Measurements from ENCODE around the gene TSC1. TPM values are rescaled to one million over a fixed set of nuclear protein-coding genes. Genes with fewer than 3 reads are reported as not detected.

The TSC1 gene
- total RNA-seq, 2 experiments from 2014 or later: 20.7 to 23.2 TPM

- DNase-seq: peak; percentile 51
- ATAC-seq: peak; percentile 38
- H3K9me3 Mint-ChIP-seq: no peaks in the 10 kb centered on the region
- H3K27ac Mint-ChIP-seq: peak overlapping the region; percentile 81
- peak overlapping the region; percentile 54 for H3K4me3 Mint-ChIP-seq
- CTCF ChIA-PET: interaction anchor here (0.6 to 3.5 kb wide), 15 partner anchors 10 to 154 kb away, joined by 3 to 27 read pairs (median 3); partner anchors contain the start of genes GFI1B and SPACA9
- intact Hi-C loops (cut with micrococcal nuclease): no loop called here
- H3K27me3 Mint-ChIP-seq: no peaks in the 10 kb centered on the region
- peaks cover 23% of the 10 kb centered on the region for H3K4me1 Mint-ChIP-seq (ENCODE audit: low read depth)
- POLR2A ChIA-PET: interaction anchor here (1.2 to 1.5 kb wide), 3 partner anchors 13 to 28 kb away, joined by 3 to 4 read pairs (median 3); no protein-coding TSS in a partner anchor
- no peaks in the 10 kb centered on the region for H3K36me3 Mint-ChIP-seq (ENCODE audit: low read depth)
- TF ChIP-seq, protein P1, sequence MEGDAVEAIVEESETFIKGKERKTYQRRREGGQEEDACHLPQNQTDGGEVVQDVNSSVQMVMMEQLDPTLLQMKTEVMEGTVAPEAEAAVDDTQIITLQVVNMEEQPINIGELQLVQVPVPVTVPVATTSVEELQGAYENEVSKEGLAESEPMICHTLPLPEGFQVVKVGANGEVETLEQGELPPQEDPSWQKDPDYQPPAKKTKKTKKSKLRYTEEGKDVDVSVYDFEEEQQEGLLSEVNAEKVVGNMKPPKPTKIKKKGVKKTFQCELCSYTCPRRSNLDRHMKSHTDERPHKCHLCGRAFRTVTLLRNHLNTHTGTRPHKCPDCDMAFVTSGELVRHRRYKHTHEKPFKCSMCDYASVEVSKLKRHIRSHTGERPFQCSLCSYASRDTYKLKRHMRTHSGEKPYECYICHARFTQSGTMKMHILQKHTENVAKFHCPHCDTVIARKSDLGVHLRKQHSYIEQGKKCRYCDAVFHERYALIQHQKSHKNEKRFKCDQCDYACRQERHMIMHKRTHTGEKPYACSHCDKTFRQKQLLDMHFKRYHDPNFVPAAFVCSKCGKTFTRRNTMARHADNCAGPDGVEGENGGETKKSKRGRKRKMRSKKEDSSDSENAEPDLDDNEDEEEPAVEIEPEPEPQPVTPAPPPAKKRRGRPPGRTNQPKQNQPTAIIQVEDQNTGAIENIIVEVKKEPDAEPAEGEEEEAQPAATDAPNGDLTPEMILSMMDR (IDR thresholded peaks at IDR 0.05): no peak
Observed at GRCh38 chr9:132849185-132849706, 95.2 kb downstream of the TSC1 start.

DNA sequence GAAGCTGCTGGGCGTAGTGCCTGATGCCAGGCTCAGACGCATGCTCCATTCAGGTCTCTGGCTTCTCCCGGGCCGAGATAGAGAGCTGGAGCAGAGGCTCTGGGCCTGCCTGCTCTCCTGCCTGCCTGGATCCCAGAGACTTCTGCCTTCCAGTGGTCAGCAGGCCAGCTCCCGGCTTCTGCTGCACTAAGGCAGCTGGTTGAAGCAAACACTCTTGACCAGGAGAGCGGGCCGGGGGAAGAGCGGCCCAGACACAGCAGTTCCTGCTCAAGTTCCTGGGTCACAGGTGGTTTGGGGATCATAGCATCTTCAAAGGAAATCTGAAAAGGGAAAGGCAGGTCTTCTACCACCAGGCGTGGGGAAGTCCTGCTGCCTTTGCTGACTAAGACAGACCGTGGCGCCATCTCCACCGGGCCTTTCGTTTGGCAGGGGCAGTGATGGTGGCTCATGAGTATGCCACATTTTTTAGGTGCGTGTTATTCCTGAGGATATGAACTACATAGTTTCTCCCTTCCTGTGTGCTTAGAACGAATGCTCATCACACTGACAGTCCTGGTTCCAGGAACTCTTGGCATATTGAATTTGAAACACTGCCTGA, 97.4 kb downstream of the TSC1 start:
- Mint-ChIP-seq H3K9me3 (no peaks in the 10 kb centered on the region), H3K4me3 (no peak overlapping the region), H3K27me3 (no peaks in the 10 kb centered on the region), H3K36me3 (ENCODE audit: low read depth) (no peaks in the 10 kb centered on the region), H3K4me1 (ENCODE audit: low read depth) (peaks cover 23% of the 10 kb centered on the region), H3K27ac (no peak overlapping the region)
- DNase-seq (no peak), ATAC-seq (no peak)
- CTCF ChIA-PET: interaction anchor here (1.2 to 1.6 kb wide), 3 partner anchors 52 to 58 kb away, joined by 3 to 7 read pairs (median 3); no protein-coding TSS in a partner anchor
- intact Hi-C loops (cut with micrococcal nuclease): no loop called here
- POLR2A ChIA-PET: no interaction called here
- TF ChIP-seq, protein P1 (IDR thresholded peaks at IDR 0.05): no peak

- H3K27ac Mint-ChIP-seq: no peak overlapping the region
- no peaks in the 10 kb centered on the region for H3K27me3 Mint-ChIP-seq
- H3K4me1 Mint-ChIP-seq (ENCODE audit: low read depth): peaks cover 18% of the 10 kb centered on the region
- intact Hi-C loops (cut with micrococcal nuclease): no loop called here
- CTCF ChIA-PET: interaction anchor here (1.6 kb wide), 1 partner anchor 55 kb away, joined by 7 read pairs; no protein-coding TSS in a partner anchor
- DNase-seq (no peak), ATAC-seq (no peak)
- no peaks in the 10 kb centered on the region for H3K36me3 Mint-ChIP-seq (ENCODE audit: low read depth)
- TF ChIP-seq, protein P1 (IDR thresholded peaks at IDR 0.05): no peak
- H3K9me3 Mint-ChIP-seq: no peaks in the 10 kb centered on the region
- H3K4me3 Mint-ChIP-seq: no peak overlapping the region
- POLR2A ChIA-PET: no interaction called here
Observed at GRCh38 chr9:132846109-132846917, 98.1 kb downstream of the TSC1 start.

DNA sequence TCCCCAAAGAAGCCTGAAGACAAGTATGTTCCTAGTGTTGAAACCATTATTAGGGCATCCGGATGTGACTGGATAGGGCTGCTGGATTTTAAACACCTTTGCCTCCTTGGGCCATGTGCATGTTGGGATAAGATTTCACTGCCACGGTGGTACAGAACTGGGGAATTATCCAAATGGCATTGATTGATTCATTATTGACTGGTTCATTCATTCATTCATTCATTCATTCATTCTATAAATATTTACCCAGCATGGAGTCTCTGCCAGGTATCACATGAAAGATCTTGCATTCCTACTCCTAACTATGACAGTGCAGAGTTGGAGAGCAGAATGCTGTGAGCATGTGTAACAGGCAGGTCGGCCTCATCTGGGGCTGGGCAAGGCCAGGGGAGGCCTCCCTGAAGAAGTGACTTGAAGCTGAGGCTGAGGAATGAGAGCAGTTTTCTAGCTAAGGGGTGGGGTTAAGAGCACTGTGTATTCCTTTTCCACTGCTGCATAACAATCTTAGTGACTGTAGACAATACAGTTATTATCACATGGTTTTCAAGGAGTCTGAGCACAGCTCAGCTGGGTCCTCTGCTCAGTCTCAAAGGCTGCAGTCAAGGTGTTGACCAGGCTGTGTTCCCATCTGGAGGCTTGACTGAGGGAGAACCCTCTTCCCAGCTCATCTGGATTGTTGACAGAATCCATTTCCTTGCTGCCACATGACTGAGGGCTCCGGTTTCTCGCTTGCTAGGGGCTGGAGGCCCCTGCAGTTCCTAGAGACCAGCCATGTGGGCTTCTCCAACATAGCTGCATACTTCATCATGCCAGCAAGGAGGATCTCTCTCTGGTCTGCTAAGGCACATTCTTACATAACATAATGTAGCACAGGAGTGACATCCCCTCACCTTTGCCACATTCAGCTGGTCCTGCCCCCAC, 102.0 kb downstream of the TSC1 start:
- CTCF ChIA-PET: no interaction called here
- H3K27me3 Mint-ChIP-seq: no peaks in the 10 kb centered on the region
- H3K9me3 Mint-ChIP-seq: no peaks in the 10 kb centered on the region
- no peak for DNase-seq
- no peaks in the 10 kb centered on the region for H3K4me1 Mint-ChIP-seq (ENCODE audit: low read depth)
- TF ChIP-seq, protein P1 (IDR thresholded peaks at IDR 0.05): no peak
- H3K4me3 Mint-ChIP-seq: no peak overlapping the region
- POLR2A ChIA-PET: no interaction called here
- ATAC-seq: no peak
- intact Hi-C loops (cut with micrococcal nuclease): no loop called here
- no peak overlapping the region for H3K27ac Mint-ChIP-seq
- H3K36me3 Mint-ChIP-seq (ENCODE audit: low read depth): no peaks in the 10 kb centered on the region

Small RNA genes lying within 50 kb of the gene (microRNA-seq; reads per million reads assigned to microRNA genes)
- gene MIR548AW (ENCODE audit: borderline microRNAs expressed, borderline replicate concordance): 0.91 reads per million

Other genes with a start within 250 kb of the TSC1 start
- not detected for gene AK8, start 66.3 kb downstream of the TSC1 start, total RNA-seq
- 1 to 10 TPM; 1.9 to 3.2 TPM for gene SPACA9, start 65.7 kb downstream of the TSC1 start, total RNA-seq
- gene GFI1B, start 34.1 kb upstream of the TSC1 start, total RNA-seq: not detected
- 10 to 100 TPM; 87.6 to 95.3 TPM for gene GTF3C5, start 86.4 kb upstream of the TSC1 start, total RNA-seq
- gene CEL, start 117.4 kb upstream of the TSC1 start, total RNA-seq: 1 to 10 TPM; 2.9 to 3.0 TPM
- gene RALGDS, start 176.6 kb upstream of the TSC1 start, total RNA-seq: 10 to 100 TPM; 80.5 to 88.2 TPM
- 1 to 10 TPM; 3.6 to 4.1 TPM for gene GBGT1, start 219.3 kb upstream of the TSC1 start, total RNA-seq